ENCODE data around the gene LYRM7. TPM values are rescaled to one million over a fixed set of nuclear protein-coding genes. Genes with fewer than 3 reads are reported as not detected.

LYRM7 gene
- total and polyA plus RNA-seq, 2 experiments from 2014 or later: 8.5 to 27.5 TPM

DNA sequence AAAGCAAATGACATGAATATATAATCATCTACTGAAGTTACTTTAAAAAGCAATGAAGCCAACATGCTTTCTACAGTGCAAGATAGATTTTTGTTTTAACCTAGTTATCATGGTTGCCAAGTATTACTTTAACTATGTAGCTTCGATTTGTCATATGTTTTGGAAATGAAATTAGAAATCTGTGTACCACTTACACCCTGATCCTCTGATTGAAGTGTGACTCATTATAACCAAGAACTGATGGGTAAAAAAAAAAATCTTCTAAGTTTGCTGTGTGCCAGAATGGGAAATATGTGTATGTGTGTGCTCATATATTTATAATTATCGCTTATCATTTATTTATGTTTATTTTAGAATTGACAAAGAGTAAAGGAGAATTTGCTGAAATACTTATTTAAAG lies 84.0 kb downstream of the LYRM7 start:
- Histone ChIP-seq H3K4me3 (no peak overlapping the region), H4K20me1 (ENCODE audit: insufficient read depth) (no peaks in the 10 kb centered on the region), H3K4me1 (ENCODE audit: insufficient read depth) (0 out of 2 replicates have a peak, but pooled peaks cover 3% of the 10 kb centered on the region), H3K9me2 (ENCODE audit: insufficient read depth) (no peaks in the 10 kb centered on the region), H3F3A (ENCODE audit: insufficient read depth) (no peaks in the 10 kb centered on the region), H3K36me3 (ENCODE audit: low read depth) (no peaks in the 10 kb centered on the region), H2AFZ (no peak overlapping the region), H3K79me2 (ENCODE audit: insufficient read depth) (no peaks in the 10 kb centered on the region), H3K4me2 (ENCODE audit: unreplicated experiment) (no peak overlapping the region), H3K9ac (no peak overlapping the region), H3K27me3 (replicated peaks; ENCODE audit: insufficient read depth) (no peaks in the 10 kb centered on the region), H3K9me3 (ENCODE audit: low read depth) (no peaks in the 10 kb centered on the region), H3K27ac (no peak overlapping the region)
- in situ Hi-C loops (cut with MboI): no loop called here
- DNase-seq: no peak
- TF ChIP-seq EZH2phosphoT487 (IDR thresholded peaks at IDR 0.05; ENCODE audit: insufficient read depth, low read depth): no peak
- TF ChIP-seq EZH2 (IDR thresholded peaks at IDR 0.05; ENCODE audit: insufficient read depth, poor library complexity, severe bottlenecking): no peak
- 54 to 55% methylated on average over 2 of the region's 2 CpGs for WGBS, 2 experiments (ENCODE audit: low coverage in 1 of 2, low lambda C conversion rate in 2 of 2, missing lambda C conversion rate in 2 of 2)

Other genes starting within 250 kb of the LYRM7 start
- gene HINT1, start 5.7 kb upstream of the LYRM7 start, total RNA-seq (2014; rRNA removed; shearing (Covaris generic)): 150 and 184 TPM in 2 replicates
- 458 and 466 TPM in 2 replicates for gene HINT1, start 5.7 kb upstream of the LYRM7 start, polyA plus RNA-seq (2016; fragmentation: Nextera tagmentation; extraction: Ambion mirVana)
- 17.5 and 22.1 TPM in 2 replicates for gene CDC42SE2, start 93.1 kb downstream of the LYRM7 start, total RNA-seq (2014; rRNA removed; shearing (Covaris generic))
- 13.7 and 14.3 TPM in 2 replicates for gene CDC42SE2, start 93.1 kb downstream of the LYRM7 start, polyA plus RNA-seq (2016; fragmentation: Nextera tagmentation; extraction: Ambion mirVana)

All from GM23248 (cell line).